Ovary (tissue), 3 donors: ENCODE measurements around the gene DNAJC15.

ENCODE experiments used
- POLR2A ChIP-seq: fragments of 450-650 bp; IDR thresholded peaks from one replicate; pipeline ENCODE4 v1.6.1; 2017; ENCODE audit warnings: antibody characterized with exemption, mild to moderate bottlenecking, moderate library complexity
- TF ChIP-seq, protein P1 (sequence below), 3 donors: fragments of 450-650 bp in 2 of 3; fragments of 200-600 bp in 1 of 3; IDR thresholded peaks; one replicate each; pipeline versions ENCODE4 v1.5.1 to v1.8.0; 2016 to 2022; ENCODE audit warnings: antibody characterized with exemption in 3 of 3, mild to moderate bottlenecking in 1 of 3
- donor health status: DM: no; HTN: no; CAD: no.

DNA sequence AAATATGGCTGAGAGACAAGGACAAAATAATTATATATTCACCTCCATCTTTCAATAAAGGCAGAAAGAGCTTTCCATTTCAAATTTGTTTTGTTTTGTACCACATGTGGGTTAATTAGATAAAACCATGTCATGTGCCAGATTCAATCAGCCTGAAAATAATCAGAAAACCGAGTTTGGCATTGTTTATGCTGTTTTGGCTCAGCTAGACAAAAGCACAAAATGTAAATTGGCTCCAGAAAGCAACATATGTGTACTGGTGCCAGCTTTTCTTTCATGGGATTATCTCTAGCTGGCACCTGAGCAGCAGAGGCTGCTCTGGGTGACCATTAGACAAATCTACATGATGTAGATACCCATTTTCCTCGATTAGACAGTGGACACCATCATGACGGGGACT, 9.2 kb upstream of the DNAJC15 start:
- TF ChIP-seq POLR2A, result no peak
- TF ChIP-seq, protein P1, sequence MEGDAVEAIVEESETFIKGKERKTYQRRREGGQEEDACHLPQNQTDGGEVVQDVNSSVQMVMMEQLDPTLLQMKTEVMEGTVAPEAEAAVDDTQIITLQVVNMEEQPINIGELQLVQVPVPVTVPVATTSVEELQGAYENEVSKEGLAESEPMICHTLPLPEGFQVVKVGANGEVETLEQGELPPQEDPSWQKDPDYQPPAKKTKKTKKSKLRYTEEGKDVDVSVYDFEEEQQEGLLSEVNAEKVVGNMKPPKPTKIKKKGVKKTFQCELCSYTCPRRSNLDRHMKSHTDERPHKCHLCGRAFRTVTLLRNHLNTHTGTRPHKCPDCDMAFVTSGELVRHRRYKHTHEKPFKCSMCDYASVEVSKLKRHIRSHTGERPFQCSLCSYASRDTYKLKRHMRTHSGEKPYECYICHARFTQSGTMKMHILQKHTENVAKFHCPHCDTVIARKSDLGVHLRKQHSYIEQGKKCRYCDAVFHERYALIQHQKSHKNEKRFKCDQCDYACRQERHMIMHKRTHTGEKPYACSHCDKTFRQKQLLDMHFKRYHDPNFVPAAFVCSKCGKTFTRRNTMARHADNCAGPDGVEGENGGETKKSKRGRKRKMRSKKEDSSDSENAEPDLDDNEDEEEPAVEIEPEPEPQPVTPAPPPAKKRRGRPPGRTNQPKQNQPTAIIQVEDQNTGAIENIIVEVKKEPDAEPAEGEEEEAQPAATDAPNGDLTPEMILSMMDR (IDR thresholded peaks at IDR 0.05), result no peak
